HCT116 (cell line): ENCODE data around the gene ADAMTSL2.

ENCODE experiments used
- CEBPB ChIP-seq: IDR thresholded peaks from 2 replicates; pipeline ENCODE4 v1.6.1; 2012; ENCODE audit warnings: low read depth
- CTCF ChIP-seq, 3 experiments: fragments of 200-600 bp in 1 of 3; sonication (generic) in 1 of 3; IDR thresholded peaks in 2 of 3; conservative IDR thresholded peaks in 1 of 3; 2 replicates each; pipeline ENCODE4 v1.5.1; 2012 to 2017; ENCODE audit warnings: low read depth in 2 of 3, low read length in 2 of 3, antibody characterized with exemption in 1 of 3, borderline replicate concordance in 1 of 3, control low read depth in 1 of 3, mild to moderate bottlenecking in 1 of 3, mixed read lengths in 1 of 3, mixed run types in 1 of 3, moderate library complexity in 1 of 3; ENCODE audit not compliant: insufficient read depth in 1 of 3
- EZH2phosphoT487 ChIP-seq: fragments of 200-600 bp; IDR thresholded peaks from 2 replicates; pipeline ENCODE4 v1.6.1; 2018; ENCODE audit warnings: antibody characterized with exemption, borderline replicate concordance
- POLR2A ChIP-seq: IDR thresholded peaks from 2 replicates; pipeline ENCODE4 v1.7.0; 2011; ENCODE audit warnings: borderline replicate concordance; ENCODE audit not compliant: insufficient read depth, insufficient read length; ENCODE audit errors: extremely low read depth
- POLR2AphosphoS5 ChIP-seq: IDR thresholded peaks from 2 replicates; pipeline ENCODE4 v1.6.1; 2011; ENCODE audit warnings: mild to moderate bottlenecking, low read depth, low read length, moderate library complexity
- RAD21 ChIP-seq: IDR thresholded peaks from 2 replicates; pipeline ENCODE4 v1.6.1; 2012; ENCODE audit warnings: low read depth, mild to moderate bottlenecking
- REST ChIP-seq: IDR thresholded peaks from 2 replicates; pipeline ENCODE4 v1.6.1; 2012; ENCODE audit warnings: low read depth
- SP1 ChIP-seq: IDR thresholded peaks from 2 replicates; pipeline ENCODE4 v1.6.1; 2012; ENCODE audit warnings: low read depth
- SRF ChIP-seq: IDR thresholded peaks from 2 replicates; pipeline ENCODE4 v1.6.1; 2012; ENCODE audit warnings: low read depth
- ZFX ChIP-seq: fragments of 450-650 bp; IDR thresholded peaks from 2 replicates; pipeline ENCODE4 v1.6.1; 2017
- ZNF274 ChIP-seq: fragments of 200-500 bp; sonication (Bioruptor generic); IDR thresholded peaks from 2 replicates; pipeline ENCODE4 v1.6.1; 2014; ENCODE audit warnings: mild to moderate bottlenecking, low read depth, low read length, inconsistent platforms

- no peak for TF ChIP-seq CTCF (IDR thresholded peaks at IDR 0.05 in 2 of 3, conservative IDR thresholded peaks at IDR 0.05 in 1 of 3; ENCODE audit: borderline replicate concordance in 1 of 3, insufficient read depth in 1 of 3, low read depth in 2 of 3, low read length in 2 of 3)
- TF ChIP-seq SP1: no peak
- TF ChIP-seq ZNF274: no peak
- no peak for TF ChIP-seq ZFX
- TF ChIP-seq POLR2A: no peak
- TF ChIP-seq CEBPB: no peak
- TF ChIP-seq POLR2AphosphoS5: no peak
- no peak for TF ChIP-seq REST
- no peak for TF ChIP-seq EZH2phosphoT487
- no peak for TF ChIP-seq SRF
- TF ChIP-seq RAD21: no peak
These were observed 67.2 kb downstream of the ADAMTSL2 start for GRCh38 chr9:133601746-133602145.
